Measurements from ENCODE around the gene MXD1. TPM values are rescaled to one million over a fixed set of nuclear protein-coding genes. Genes with fewer than 3 reads are reported as not detected.

The MXD1 gene
- total RNA-seq, 1 experiment from 2014 or later: 1.5 TPM

GRCh38 chr2:69959425-69959824 is 44.5 kb downstream of the MXD1 start:
- no peaks in the 10 kb centered on the region for H3K36me3 Mint-ChIP-seq
- H3K27me3 Mint-ChIP-seq (ENCODE audit: low read depth): peaks cover 3% of the 10 kb centered on the region
- no peak overlapping the region for H3K4me3 Mint-ChIP-seq
- no peak for TF ChIP-seq TCF7 (CRISPR knock-in tag; IDR thresholded peaks at IDR 0.05; ENCODE audit: low read depth)
- TF ChIP-seq ZMAT4 (CRISPR knock-in tag; IDR thresholded peaks at IDR 0.05): no peak
- TF ChIP-seq GTF2I (CRISPR knock-in tag; conservative IDR thresholded peaks at IDR 0.05): no peak
- H3K27ac Mint-ChIP-seq: no peak overlapping the region
- CTCF ChIA-PET: interaction anchor here (0.5 to 1.4 kb wide), 2 partner anchors 111 to 227 kb away, joined by 3 read pairs; no protein-coding TSS in a partner anchor
- ATAC-seq (no peak), DNase-seq (ENCODE audit: low spot score) (no peak)
- no peaks in the 10 kb centered on the region for H3K9me3 Mint-ChIP-seq
- POLR2A ChIA-PET: no interaction called here
- H3K4me1 Mint-ChIP-seq: peaks cover 8% of the 10 kb centered on the region

GRCh38 chr2:69960821-69961220 is 45.9 kb downstream of the MXD1 start:
- ATAC-seq (no peak), DNase-seq (ENCODE audit: low spot score) (no peak)
- peaks cover 10% of the 10 kb centered on the region for H3K4me1 Mint-ChIP-seq
- ChIA-PET POLR2A (no interaction called here), CTCF (no interaction called here)
- no peaks in the 10 kb centered on the region for H3K36me3 Mint-ChIP-seq
- no peaks in the 10 kb centered on the region for H3K9me3 Mint-ChIP-seq
- peaks cover 3% of the 10 kb centered on the region for H3K27me3 Mint-ChIP-seq (ENCODE audit: low read depth)
- TF ChIP-seq KAT7 (CRISPR knock-in tag; IDR thresholded peaks at IDR 0.05; ENCODE audit: borderline replicate concordance): no peak
- no peak for TF ChIP-seq JUN (CRISPR knock-in tag; IDR thresholded peaks at IDR 0.05)
- no peak for TF ChIP-seq NR1H2 (CRISPR knock-in tag; IDR thresholded peaks at IDR 0.05)
- TF ChIP-seq SMAD4 (CRISPR knock-in tag; IDR thresholded peaks at IDR 0.05): no peak
- no peak for TF ChIP-seq GABPB1 (CRISPR knock-in tag; IDR thresholded peaks at IDR 0.05)
- TF ChIP-seq ZNF512 (CRISPR knock-in tag; IDR thresholded peaks at IDR 0.05; ENCODE audit: borderline replicate concordance): no peak
- TF ChIP-seq ZNF317 (CRISPR knock-in tag; IDR thresholded peaks at IDR 0.05; ENCODE audit: borderline replicate concordance, low read depth): no peak
- TF ChIP-seq FOXK1 (CRISPR knock-in tag; IDR thresholded peaks at IDR 0.05): no peak
- TF ChIP-seq ERG (CRISPR knock-in tag; IDR thresholded peaks at IDR 0.05): no peak
- TF ChIP-seq SOX15 (CRISPR knock-in tag; IDR thresholded peaks at IDR 0.05): no peak
- TF ChIP-seq MAX (CRISPR knock-in tag; IDR thresholded peaks at IDR 0.05): no peak
- no peak for TF ChIP-seq CTCF (IDR thresholded peaks at IDR 0.05)
- no peak for TF ChIP-seq ZNF671 (CRISPR knock-in tag; IDR thresholded peaks at IDR 0.05)
- TF ChIP-seq ATF3 (CRISPR knock-in tag; conservative IDR thresholded peaks at IDR 0.05): no peak
- TF ChIP-seq RORB (CRISPR knock-in tag; IDR thresholded peaks at IDR 0.05): no peak
- no peak for TF ChIP-seq TEAD1 (CRISPR knock-in tag; IDR thresholded peaks at IDR 0.05)
- TF ChIP-seq AFF4 (CRISPR knock-in tag; IDR thresholded peaks at IDR 0.05; ENCODE audit: borderline replicate concordance): no peak
- no peak for TF ChIP-seq HMGXB4 (CRISPR knock-in tag; IDR thresholded peaks at IDR 0.05)
- no peak for TF ChIP-seq ATF1 (CRISPR knock-in tag; IDR thresholded peaks at IDR 0.05)
- TF ChIP-seq CREM (CRISPR knock-in tag; IDR thresholded peaks at IDR 0.05): no peak
- no peak overlapping the region for H3K27ac Mint-ChIP-seq
- H3K4me3 Mint-ChIP-seq: no peak overlapping the region

All from WTC11 (cell line).